ENCODE measurements around the gene ZBTB46.

The ZBTB46 gene

GRCh38 chr20:63756648-63756991 is 74.4 kb downstream of the ZBTB46 start:
- Histone ChIP-seq H3K27ac (ENCODE audit: low read depth, low read length) (no peak overlapping the region), H3K36me3 (ENCODE audit: control insufficient read depth in 5 of 5, insufficient read depth in 5 of 5, low read length in 5 of 5) (peaks cover 0 to 12% (median 9%) of the 10 kb centered on the region in 5 donors), H3K4me3 (ENCODE audit: low read depth in 1 of 5, low read length in 5 of 5) (no peak overlapping the region), H3K4me1 (ENCODE audit: control insufficient read depth in 5 of 5, insufficient read depth in 5 of 5, low read length in 5 of 5) (peaks cover 0 to 4% (median 0%) of the 10 kb centered on the region in 5 donors), H3K9me3 (ENCODE audit: control insufficient read depth in 5 of 5, low read length in 5 of 5) (no peaks in the 10 kb centered on the region), H3K27me3 (ENCODE audit: control insufficient read depth in 5 of 5, insufficient read depth in 4 of 5, low read length in 5 of 5) (no peaks in the 10 kb centered on the region), H3K9ac (ENCODE audit: low read length in 5 of 5) (no peak overlapping the region)

GRCh38 chr20:63755933-63756647 is 75.0 kb downstream of the ZBTB46 start:
- H3K36me3 ChIP-seq (ENCODE audit: control insufficient read depth in 5 of 5, insufficient read depth in 5 of 5, low read length in 5 of 5) = peaks cover 0 to 13% (median 9%) of the 10 kb centered on the region in 5 donors
- H3K4me3 ChIP-seq (ENCODE audit: low read depth in 1 of 5, low read length in 5 of 5) = no peak overlapping the region
- H3K27me3 ChIP-seq (ENCODE audit: control insufficient read depth in 5 of 5, insufficient read depth in 4 of 5, low read length in 5 of 5) = no peaks in the 10 kb centered on the region
- no peak overlapping the region for H3K27ac ChIP-seq (ENCODE audit: low read depth, low read length)
- no peaks in the 10 kb centered on the region for H3K9me3 ChIP-seq (ENCODE audit: control insufficient read depth in 5 of 5, low read length in 5 of 5)
- no peak overlapping the region for H3K9ac ChIP-seq (ENCODE audit: low read length in 5 of 5)
- H3K4me1 ChIP-seq (ENCODE audit: control insufficient read depth in 5 of 5, insufficient read depth in 5 of 5, low read length in 5 of 5) = peaks cover 0 to 4% (median 0%) of the 10 kb centered on the region in 5 donors

GRCh38 chr20:63754008-63754407 is 77.1 kb downstream of the ZBTB46 start:
- H3K27me3 ChIP-seq (ENCODE audit: control insufficient read depth in 5 of 5, insufficient read depth in 4 of 5, low read length in 5 of 5) = no peaks in the 10 kb centered on the region
- peaks cover 0 to 26% (median 15%) of the 10 kb centered on the region in 5 donors for H3K36me3 ChIP-seq (ENCODE audit: control insufficient read depth in 5 of 5, insufficient read depth in 5 of 5, low read length in 5 of 5)
- H3K9me3 ChIP-seq (ENCODE audit: control insufficient read depth in 5 of 5, low read length in 5 of 5) = no peaks in the 10 kb centered on the region
- no peak overlapping the region for H3K9ac ChIP-seq (ENCODE audit: low read length in 5 of 5)
- H3K27ac ChIP-seq (ENCODE audit: low read depth, low read length) = no peak overlapping the region
- no peak overlapping the region for H3K4me3 ChIP-seq (ENCODE audit: low read depth in 1 of 5, low read length in 5 of 5)
- H3K4me1 ChIP-seq (ENCODE audit: control insufficient read depth in 5 of 5, insufficient read depth in 5 of 5, low read length in 5 of 5) = peaks cover 0 to 4% (median 0%) of the 10 kb centered on the region in 5 donors

- Histone ChIP-seq H3K27me3 (ENCODE audit: control insufficient read depth in 5 of 5, insufficient read depth in 4 of 5, low read length in 5 of 5) (no peaks in the 10 kb centered on the region), H3K27ac (ENCODE audit: low read depth, low read length) (no peak overlapping the region), H3K36me3 (ENCODE audit: control insufficient read depth in 5 of 5, insufficient read depth in 5 of 5, low read length in 5 of 5) (peaks cover 0 to 32% (median 15%) of the 10 kb centered on the region in 5 donors), H3K9ac (ENCODE audit: low read length in 5 of 5) (no peak overlapping the region), H3K9me3 (ENCODE audit: control insufficient read depth in 5 of 5, low read length in 5 of 5) (no peaks in the 10 kb centered on the region), H3K4me1 (ENCODE audit: control insufficient read depth in 5 of 5, insufficient read depth in 5 of 5, low read length in 5 of 5) (peaks cover 0 to 4% (median 0%) of the 10 kb centered on the region in 5 donors), H3K4me3 (ENCODE audit: low read depth in 1 of 5, low read length in 5 of 5) (no peak overlapping the region)
Observed at GRCh38 chr20:63753381-63753780, 77.7 kb downstream of the ZBTB46 start.

- H3K36me3 ChIP-seq (ENCODE audit: control insufficient read depth in 5 of 5, insufficient read depth in 5 of 5, low read length in 5 of 5) = peaks cover 0 to 36% (median 20%) of the 10 kb centered on the region in 5 donors
- no peaks in the 10 kb centered on the region for H3K27me3 ChIP-seq (ENCODE audit: control insufficient read depth in 5 of 5, insufficient read depth in 4 of 5, low read length in 5 of 5)
- no peak overlapping the region for H3K9ac ChIP-seq (ENCODE audit: low read length in 5 of 5)
- peaks cover 0 to 4% (median 0%) of the 10 kb centered on the region in 5 donors for H3K4me1 ChIP-seq (ENCODE audit: control insufficient read depth in 5 of 5, insufficient read depth in 5 of 5, low read length in 5 of 5)
- H3K9me3 ChIP-seq (ENCODE audit: control insufficient read depth in 5 of 5, low read length in 5 of 5) = no peaks in the 10 kb centered on the region
- no peak overlapping the region for H3K27ac ChIP-seq (ENCODE audit: low read depth, low read length)
- H3K4me3 ChIP-seq (ENCODE audit: low read depth in 1 of 5, low read length in 5 of 5) = no peak overlapping the region
Observed at GRCh38 chr20:63752411-63753101, 78.5 kb downstream of the ZBTB46 start.

- peaks cover 0 to 4% (median 0%) of the 10 kb centered on the region in 5 donors for H3K4me1 ChIP-seq (ENCODE audit: control insufficient read depth in 5 of 5, insufficient read depth in 5 of 5, low read length in 5 of 5)
- no peak overlapping the region for H3K4me3 ChIP-seq (ENCODE audit: low read depth in 1 of 5, low read length in 5 of 5)
- no peak overlapping the region for H3K9ac ChIP-seq (ENCODE audit: low read length in 5 of 5)
- peaks cover 0 to 37% (median 17%) of the 10 kb centered on the region in 5 donors for H3K36me3 ChIP-seq (ENCODE audit: control insufficient read depth in 5 of 5, insufficient read depth in 5 of 5, low read length in 5 of 5)
- no peaks in the 10 kb centered on the region for H3K27me3 ChIP-seq (ENCODE audit: control insufficient read depth in 5 of 5, insufficient read depth in 4 of 5, low read length in 5 of 5)
- H3K27ac ChIP-seq (ENCODE audit: low read depth, low read length) = no peak overlapping the region
- no peaks in the 10 kb centered on the region for H3K9me3 ChIP-seq (ENCODE audit: control insufficient read depth in 5 of 5, low read length in 5 of 5)
Observed at GRCh38 chr20:63751471-63752271, 79.4 kb downstream of the ZBTB46 start.

GRCh38 chr20:63750807-63751470 is 80.1 kb downstream of the ZBTB46 start:
- Histone ChIP-seq H3K4me3 (ENCODE audit: low read depth in 1 of 5, low read length in 5 of 5) (no peak overlapping the region), H3K9ac (ENCODE audit: low read length in 5 of 5) (no peak overlapping the region), H3K9me3 (ENCODE audit: control insufficient read depth in 5 of 5, low read length in 5 of 5) (no peaks in the 10 kb centered on the region), H3K27ac (ENCODE audit: low read depth, low read length) (no peak overlapping the region), H3K4me1 (ENCODE audit: control insufficient read depth in 5 of 5, insufficient read depth in 5 of 5, low read length in 5 of 5) (peaks cover 0 to 4% (median 0%) of the 10 kb centered on the region in 5 donors), H3K27me3 (ENCODE audit: control insufficient read depth in 5 of 5, insufficient read depth in 4 of 5, low read length in 5 of 5) (no peaks in the 10 kb centered on the region), H3K36me3 (ENCODE audit: control insufficient read depth in 5 of 5, insufficient read depth in 5 of 5, low read length in 5 of 5) (peaks cover 0 to 44% (median 19%) of the 10 kb centered on the region in 5 donors)

GRCh38 chr20:63749597-63750508 is 81.2 kb downstream of the ZBTB46 start:
- Histone ChIP-seq H3K9me3 (ENCODE audit: control insufficient read depth in 5 of 5, low read length in 5 of 5) (no peaks in the 10 kb centered on the region), H3K4me1 (ENCODE audit: control insufficient read depth in 5 of 5, insufficient read depth in 5 of 5, low read length in 5 of 5) (peaks cover 0 to 13% (median 5%) of the 10 kb centered on the region in 5 donors), H3K4me3 (ENCODE audit: low read depth in 1 of 5, low read length in 5 of 5) (no peak overlapping the region), H3K9ac (ENCODE audit: low read length in 5 of 5) (no peak overlapping the region), H3K27ac (ENCODE audit: low read depth, low read length) (no peak overlapping the region), H3K27me3 (ENCODE audit: control insufficient read depth in 5 of 5, insufficient read depth in 4 of 5, low read length in 5 of 5) (no peaks in the 10 kb centered on the region), H3K36me3 (ENCODE audit: control insufficient read depth in 5 of 5, insufficient read depth in 5 of 5, low read length in 5 of 5) (peaks cover 0 to 52% (median 24%) of the 10 kb centered on the region in 5 donors)

GRCh38 chr20:63748934-63749270 is 82.2 kb downstream of the ZBTB46 start:
- H3K9me3 ChIP-seq (ENCODE audit: control insufficient read depth in 5 of 5, low read length in 5 of 5) = no peaks in the 10 kb centered on the region
- no peaks in the 10 kb centered on the region for H3K27me3 ChIP-seq (ENCODE audit: control insufficient read depth in 5 of 5, insufficient read depth in 4 of 5, low read length in 5 of 5)
- no peak overlapping the region for H3K4me3 ChIP-seq (ENCODE audit: low read depth in 1 of 5, low read length in 5 of 5)
- peaks cover 0 to 52% (median 28%) of the 10 kb centered on the region in 5 donors for H3K36me3 ChIP-seq (ENCODE audit: control insufficient read depth in 5 of 5, insufficient read depth in 5 of 5, low read length in 5 of 5)
- no peak overlapping the region for H3K9ac ChIP-seq (ENCODE audit: low read length in 5 of 5)
- H3K27ac ChIP-seq (ENCODE audit: low read depth, low read length) = no peak overlapping the region
- H3K4me1 ChIP-seq (ENCODE audit: control insufficient read depth in 5 of 5, insufficient read depth in 5 of 5, low read length in 5 of 5) = peaks cover 2 to 22% (median 10%) of the 10 kb centered on the region in 5 donors

Data from subcutaneous abdominal adipose tissue (tissue), 5 donors.